SK-N-MC (cell line): ENCODE measurements around the gene SCG5.

Experiments
- EZH2 ChIP-seq: fragments of 200-600 bp; sonication (generic); IDR thresholded peaks from one replicate; pipeline ENCODE4 v1.6.1; 2017; ENCODE audit warnings: antibody characterized with exemption
- POLR2AphosphoS5 ChIP-seq: IDR thresholded peaks from 2 replicates; pipeline ENCODE4 v1.6.1; 2012; ENCODE audit warnings: mild to moderate bottlenecking, low read depth, low read length, borderline replicate concordance

GRCh38 chr15:32718821-32719716, 77.6 kb downstream of the SCG5 start:
- TF ChIP-seq POLR2AphosphoS5 = no peak
- TF ChIP-seq EZH2 = no peak
